HG02678 (cell line): ENCODE data around the gene ENOX1.
A peak's percentile ranks its signal among the peaks of the same experiment; 100 is the strongest.

Experiments used
- ATAC-seq: cut with Tn5 transposase; IDR thresholded peaks from one replicate; pipeline ENCODE4 v1.9.1; 2021; ENCODE audit warnings: mild to moderate bottlenecking, moderate library complexity; ENCODE audit not compliant: unreplicated experiment

The ENOX1 gene

GRCh38 chr13:43401361-43401760 is 385.4 kb downstream of the ENOX1 start:
- ATAC-seq = no peak

GRCh38 chr13:43397111-43397510 is 389.7 kb downstream of the ENOX1 start:
- no peak for ATAC-seq

GRCh38 chr13:43391036-43391435 is 395.7 kb downstream of the ENOX1 start:
- ATAC-seq = peak; percentile 15

- ATAC-seq = peak; percentile 47
Measured at GRCh38 chr13:43390619-43391018, 396.2 kb downstream of the ENOX1 start.

- ATAC-seq = no peak
Measured at GRCh38 chr13:43389983-43390382, 396.8 kb downstream of the ENOX1 start.

GRCh38 chr13:43389573-43389972 is 397.2 kb downstream of the ENOX1 start:
- ATAC-seq = no peak

- peak; percentile 49 for ATAC-seq
Measured at GRCh38 chr13:43388282-43389034, 398.3 kb downstream of the ENOX1 start.

GRCh38 chr13:43387880-43388279 is 398.9 kb downstream of the ENOX1 start:
- no peak for ATAC-seq

GRCh38 chr13:43383498-43384165 is 403.1 kb downstream of the ENOX1 start:
- ATAC-seq = no peak

GRCh38 chr13:43379738-43380137 is 407.0 kb downstream of the ENOX1 start:
- no peak for ATAC-seq

GRCh38 chr13:43377973-43378372 is 408.8 kb downstream of the ENOX1 start:
- no peak for ATAC-seq

- no peak for ATAC-seq
Measured at GRCh38 chr13:43377149-43377548, 409.6 kb downstream of the ENOX1 start.

- ATAC-seq = no peak
Measured at GRCh38 chr13:43376596-43376995, 410.2 kb downstream of the ENOX1 start.

- ATAC-seq = no peak
Measured at GRCh38 chr13:43375797-43376465, 410.8 kb downstream of the ENOX1 start.

- ATAC-seq = no peak
Measured at GRCh38 chr13:43374621-43375020, 412.2 kb downstream of the ENOX1 start.

GRCh38 chr13:43373400-43373799 is 413.4 kb downstream of the ENOX1 start:
- no peak for ATAC-seq

- no peak for ATAC-seq
Measured at GRCh38 chr13:43370842-43371241, 415.9 kb downstream of the ENOX1 start.

- ATAC-seq = no peak
Measured at GRCh38 chr13:43369319-43369718, 417.5 kb downstream of the ENOX1 start.

- peak; percentile 73 for ATAC-seq
Measured at GRCh38 chr13:43368003-43368402, 418.8 kb downstream of the ENOX1 start.

- ATAC-seq = no peak
Measured at GRCh38 chr13:43365039-43365344, 421.8 kb downstream of the ENOX1 start.

GRCh38 chr13:43364210-43365038 is 422.3 kb downstream of the ENOX1 start:
- ATAC-seq = no peak
